ENCODE results near the gene INPP5K.
"Not testable (repeated sequence)": the region's sequence is repeated elsewhere in the genome, so short reads cannot be mapped to it uniquely, and the experiment has no call there.

The INPP5K gene

DNA sequence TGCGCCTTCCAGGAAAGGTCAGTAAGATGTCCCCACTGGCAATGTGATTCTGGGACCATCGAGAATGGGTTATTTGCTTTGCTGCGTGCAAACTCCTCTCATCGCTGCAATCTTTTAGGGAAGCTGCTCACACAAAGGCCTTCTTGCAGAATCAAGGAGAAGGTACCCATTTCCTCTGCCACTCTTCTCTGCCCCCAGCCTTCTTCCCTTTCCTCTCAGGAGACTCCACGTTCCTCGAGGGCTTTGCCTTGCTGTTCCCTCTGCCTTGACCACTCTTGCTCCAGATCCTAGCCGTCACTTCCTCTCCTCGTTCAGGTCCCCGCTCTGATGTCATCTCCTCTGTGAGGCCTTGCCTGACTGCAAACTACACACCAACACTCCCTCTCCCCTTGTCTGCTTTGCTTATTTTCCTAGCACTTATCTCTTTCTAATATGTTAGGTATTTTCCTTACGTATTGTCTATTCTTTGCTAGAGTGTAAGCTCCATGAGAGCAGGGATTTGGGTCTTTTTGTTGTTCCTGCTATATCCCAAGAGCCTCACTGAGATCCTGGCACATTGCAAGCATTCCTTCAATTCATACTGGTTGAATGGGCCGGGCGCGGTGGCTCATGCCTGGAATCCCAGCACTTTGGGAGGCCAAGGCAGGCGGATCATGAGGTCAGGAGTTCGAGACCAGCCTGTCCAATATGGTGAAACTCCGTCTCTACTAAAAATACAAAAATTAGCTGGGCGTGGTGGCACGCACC lies 55.0 kb downstream of the INPP5K start:
- no peak for DNase-seq

- DNase-seq, result no peak
Measured at GRCh38 chr17:1460233-1460632, 56.2 kb downstream of the INPP5K start.

GRCh38 chr17:1455797-1456599 lies 60.4 kb downstream of the INPP5K start, which contains the start of gene CRK:
Gene CRK (minus strand): TSS chr17:1456232. CDS start chr17:1456117, 115 bp downstream.
- DNase-seq, result peak; percentile 98

GRCh38 chr17:1455291-1455796 lies 61.1 kb downstream of the INPP5K start:
- no peak for DNase-seq

DNA sequence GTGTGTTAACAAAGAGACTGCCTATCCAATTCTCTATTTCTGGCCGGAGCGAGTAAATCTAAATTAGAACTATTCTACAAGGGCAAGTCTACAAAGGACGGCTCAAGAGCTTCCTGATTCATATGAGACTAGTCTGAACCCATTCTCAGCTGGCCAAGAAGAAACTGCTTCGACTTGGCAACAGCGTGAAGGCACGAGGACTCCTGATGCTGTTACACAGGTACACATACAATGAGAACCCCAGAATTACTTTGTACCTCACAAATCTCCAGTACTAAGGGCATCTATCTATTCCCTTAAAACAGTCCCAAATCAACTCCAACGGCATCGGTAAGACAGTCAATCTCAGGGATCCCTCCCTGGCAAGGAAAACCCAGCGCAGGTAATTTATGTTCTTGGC lies 61.9 kb downstream of the INPP5K start:
- no peak for DNase-seq

DNA sequence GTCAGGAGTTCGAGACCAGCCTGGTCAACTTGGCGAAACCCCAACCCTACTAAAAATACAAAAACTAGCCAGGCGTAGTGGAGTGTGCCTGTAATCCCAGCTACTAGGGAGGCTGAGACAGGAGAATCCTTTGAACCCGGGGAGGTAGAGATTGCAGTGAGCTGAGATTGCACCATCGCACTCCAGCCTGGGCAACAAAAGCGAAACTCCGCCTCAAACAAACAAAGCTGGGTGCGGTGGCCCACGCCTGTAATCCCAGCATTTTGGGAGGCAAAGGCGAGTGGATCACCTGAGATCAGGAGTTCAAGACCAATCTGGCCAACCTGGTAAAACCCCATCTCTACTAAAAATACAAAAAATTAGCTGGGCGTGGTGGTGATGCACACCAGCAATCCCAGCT lies 62.7 kb downstream of the INPP5K start:
- not testable (repeated sequence) for DNase-seq

- DNase-seq, result no peak
Measured at GRCh38 chr17:1452836-1453235, 63.6 kb downstream of the INPP5K start.

DNA sequence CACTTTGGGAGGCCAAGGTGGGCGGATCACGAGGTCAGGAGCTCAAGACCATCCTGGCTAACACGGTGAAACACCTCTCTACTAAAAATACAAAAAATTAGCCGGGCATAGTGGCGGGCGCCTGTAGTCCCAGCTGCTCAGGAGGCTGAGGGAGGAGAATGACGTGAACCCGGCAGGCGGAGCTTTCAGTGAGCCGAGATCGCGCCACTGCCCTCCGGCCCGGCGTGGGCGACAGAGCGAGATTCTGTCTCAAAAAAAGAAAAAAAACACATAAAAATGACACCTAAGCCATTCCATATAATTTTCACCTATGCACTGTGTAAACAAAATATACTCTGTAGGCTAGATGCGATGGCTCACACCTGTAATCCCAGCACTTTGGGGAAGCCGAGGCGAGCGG lies 66.2 kb downstream of the INPP5K start:
- DNase-seq, result not testable (repeated sequence)

DNA sequence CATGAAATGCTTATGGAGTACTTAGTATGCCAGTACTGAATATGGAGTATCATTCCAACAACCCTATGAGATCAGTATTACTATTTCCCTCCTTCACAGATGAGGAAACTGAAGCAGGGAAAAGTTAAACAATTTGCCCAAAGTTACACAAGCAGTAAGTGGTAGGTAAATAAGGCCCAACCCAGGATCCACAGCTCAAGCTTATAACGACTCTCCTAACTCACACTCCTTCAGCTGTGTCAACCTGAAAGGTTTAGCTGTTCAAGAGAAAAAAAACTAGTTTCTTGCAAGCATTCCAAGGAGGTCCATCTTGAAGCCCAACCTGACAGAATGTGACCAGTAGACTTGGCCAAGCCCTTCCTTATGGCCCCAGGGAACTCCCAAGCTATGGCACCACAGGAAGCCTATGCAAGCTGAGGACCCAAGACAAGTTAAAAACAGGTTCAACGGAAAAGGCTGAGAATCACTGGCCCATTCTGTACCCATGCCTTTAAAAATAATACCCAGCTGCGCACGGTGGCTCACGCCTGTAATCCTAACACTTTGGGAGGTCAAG lies 66.9 kb downstream of the INPP5K start:
- DNase-seq, result no peak

GRCh38 chr17:1447052-1447451 lies 69.4 kb downstream of the INPP5K start:
- no peak for DNase-seq

- no peak for DNase-seq
Measured at GRCh38 chr17:1446201-1446600, 70.2 kb downstream of the INPP5K start.

GRCh38 chr17:1445695-1446094 lies 70.7 kb downstream of the INPP5K start:
- DNase-seq, result not testable (repeated sequence)
